AG04450 (cell line): Measurements from ENCODE around the gene MASP1. TPM values are rescaled to one million over a fixed set of nuclear protein-coding genes. Genes with fewer than 3 reads are reported as not detected.

ENCODE experiments used
- CTCF ChIA-PET: fragments of 300-600, 350-600 bp; formaldehyde crosslinking; extraction: SDS; loops from one replicate; lab custom pipeline; 2022; ENCODE audit warnings: antibody characterized with exemption, inconsistent platforms; lab: Charles Lee
- POLR2A ChIA-PET: fragments of 350-600 bp; formaldehyde crosslinking; extraction: SDS; loops from one replicate; lab custom pipeline; 2021; ENCODE audit warnings: antibody characterized with exemption, inconsistent platforms; lab: Yijun Ruan, JAX
- DNase-seq: peaks from one replicate; pipeline ENCODE4 v3.0.0-alpha.2; 2011; ENCODE audit warnings: low read depth, low spot score
- H3K27ac ChIP-seq: one replicate; pipeline ENCODE4 v1.5.1; 2012; ENCODE audit warnings: low read depth, low read length, control low read depth
- H3K27me3 ChIP-seq: one replicate; pipeline ENCODE4 v1.6.0; 2012; ENCODE audit warnings: low read length; ENCODE audit not compliant: control insufficient read depth, insufficient read depth
- H3K4me3 ChIP-seq: 2 replicates; pipeline ENCODE4 v1.5.1; 2011; ENCODE audit warnings: mild to moderate bottlenecking, low read depth, low read length, control low read depth
- H3K9me3 ChIP-seq: 2 replicates; pipeline ENCODE4 v1.5.1; 2012; ENCODE audit warnings: low read length; ENCODE audit not compliant: control insufficient read depth, insufficient read depth
- polyA plus RNA-seq: library from polyadenylated mRNA; depleted of rRNA; stranded (reverse); fragments of >200 nt; gene quantifications from 2 replicates; pipeline ENCODE4 v1.2.3, GENCODE V29; 2011
- TF ChIP-seq, protein P1 (sequence below): IDR thresholded peaks from 2 replicates; pipeline ENCODE4 v1.5.1; 2011; ENCODE audit warnings: low read depth, low read length, control low read depth, inconsistent platforms

Gene MASP1
- polyA plus RNA-seq, 1 experiment: 80.7 TPM

GRCh38 chr3:187292181-187292580 lies 644 bp upstream of the MASP1 start:
- CTCF ChIA-PET: interaction anchor here (0.6 to 7.0 kb wide), 4 partner anchors 26 to 179 kb away, joined by 3 to 54 read pairs (median 3); partner anchors contain the start of gene RPL39L
- TF ChIP-seq, protein P1, sequence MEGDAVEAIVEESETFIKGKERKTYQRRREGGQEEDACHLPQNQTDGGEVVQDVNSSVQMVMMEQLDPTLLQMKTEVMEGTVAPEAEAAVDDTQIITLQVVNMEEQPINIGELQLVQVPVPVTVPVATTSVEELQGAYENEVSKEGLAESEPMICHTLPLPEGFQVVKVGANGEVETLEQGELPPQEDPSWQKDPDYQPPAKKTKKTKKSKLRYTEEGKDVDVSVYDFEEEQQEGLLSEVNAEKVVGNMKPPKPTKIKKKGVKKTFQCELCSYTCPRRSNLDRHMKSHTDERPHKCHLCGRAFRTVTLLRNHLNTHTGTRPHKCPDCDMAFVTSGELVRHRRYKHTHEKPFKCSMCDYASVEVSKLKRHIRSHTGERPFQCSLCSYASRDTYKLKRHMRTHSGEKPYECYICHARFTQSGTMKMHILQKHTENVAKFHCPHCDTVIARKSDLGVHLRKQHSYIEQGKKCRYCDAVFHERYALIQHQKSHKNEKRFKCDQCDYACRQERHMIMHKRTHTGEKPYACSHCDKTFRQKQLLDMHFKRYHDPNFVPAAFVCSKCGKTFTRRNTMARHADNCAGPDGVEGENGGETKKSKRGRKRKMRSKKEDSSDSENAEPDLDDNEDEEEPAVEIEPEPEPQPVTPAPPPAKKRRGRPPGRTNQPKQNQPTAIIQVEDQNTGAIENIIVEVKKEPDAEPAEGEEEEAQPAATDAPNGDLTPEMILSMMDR: no peak
- no peaks in the 10 kb centered on the region for H3K9me3 ChIP-seq
- H3K27me3 ChIP-seq: no peaks in the 10 kb centered on the region
- POLR2A ChIA-PET: interaction anchor here (1.2 kb wide), 2 partner anchors 11 to 44 kb away, joined by 3 read pairs; no protein-coding TSS in a partner anchor
- peak overlapping the region; percentile 73 for H3K4me3 ChIP-seq
- no peak for DNase-seq
- no peak overlapping the region for H3K27ac ChIP-seq

DNA sequence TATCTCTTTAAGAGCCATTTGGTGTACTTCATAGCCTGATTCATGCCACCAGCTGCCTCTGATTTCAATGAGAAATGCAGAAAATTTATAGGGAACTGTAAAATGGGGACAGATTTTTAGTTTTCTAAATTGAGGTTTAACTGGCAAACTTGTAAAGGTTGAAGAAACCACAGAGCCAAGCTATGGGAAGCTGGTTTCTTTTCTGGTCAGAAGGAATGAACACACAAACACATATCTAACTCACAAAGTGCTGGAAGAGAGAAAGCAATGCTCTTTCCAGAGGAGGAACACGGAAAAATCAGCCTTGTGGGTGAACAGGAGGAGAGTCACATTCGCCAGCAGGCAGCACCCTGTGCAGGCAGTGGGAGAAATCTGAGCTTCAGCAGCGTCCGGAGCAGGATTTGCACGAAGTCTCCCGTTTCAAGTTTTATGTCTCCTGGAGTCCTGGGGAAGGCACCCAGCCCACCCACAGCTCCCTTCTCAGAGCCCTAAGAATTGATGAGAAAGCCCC lies 481 bp downstream of the MASP1 start:
- CTCF ChIA-PET: interaction anchor here (1.1 to 7.0 kb wide), 3 partner anchors 27 to 388 kb away, joined by 8 to 54 read pairs (median 9); no protein-coding TSS in a partner anchor
- POLR2A ChIA-PET: interaction anchor here (1.2 kb wide), 1 partner anchor 10 kb away, joined by 3 read pairs; no protein-coding TSS in a partner anchor
- H3K27ac ChIP-seq: peak overlapping the region; percentile 47

DNA sequence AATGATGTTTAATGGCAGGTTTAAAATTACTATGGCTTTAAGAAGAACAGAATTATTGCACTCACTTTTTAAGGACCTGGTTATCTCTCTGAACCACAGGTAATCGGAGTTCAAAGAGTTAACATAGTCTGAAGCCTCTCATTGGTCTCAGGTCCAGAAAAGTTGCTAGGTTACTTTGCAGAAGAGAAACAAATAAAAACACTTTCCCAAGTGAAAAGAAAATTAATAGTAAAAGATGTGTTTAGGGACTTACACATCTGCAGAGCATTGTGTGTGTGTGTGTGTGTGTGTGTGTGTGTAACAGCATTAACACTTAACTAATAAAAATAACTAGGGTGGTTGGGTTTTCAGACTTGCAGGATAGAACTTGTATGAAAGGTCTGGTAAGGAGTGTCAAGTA lies 1.0 kb downstream of the MASP1 start:
- ChIA-PET POLR2A (no interaction called here), CTCF (interaction anchor here (1.1 to 7.0 kb wide), 3 partner anchors 28 to 389 kb away, joined by 8 to 54 read pairs (median 9); no protein-coding TSS in a partner anchor)
- Histone ChIP-seq H3K9me3 (no peaks in the 10 kb centered on the region), H3K27ac (no peak overlapping the region), H3K4me3 (peak overlapping the region; percentile 73), H3K27me3 (no peaks in the 10 kb centered on the region)
- TF ChIP-seq, protein P1: no peak
- DNase-seq: no peak

More for the DNA sequence above, 481 bp downstream of the MASP1 start:
- Histone ChIP-seq H3K27me3 (no peaks in the 10 kb centered on the region), H3K4me3 (peak overlapping the region; percentile 73), H3K9me3 (no peaks in the 10 kb centered on the region)
- TF ChIP-seq, protein P1: no peak
- peak; percentile 24 for DNase-seq

GRCh38 chr3:187288855-187289605 lies 2.5 kb downstream of the MASP1 start:
- H3K4me3 ChIP-seq: no peak overlapping the region; the same call in 1 of the 2 replicates
- DNase-seq: no peak
- CTCF ChIA-PET: interaction anchor here (0.8 to 1.9 kb wide), 5 partner anchors 29 to 390 kb away, joined by 3 to 10 read pairs (median 4); no protein-coding TSS in a partner anchor
- POLR2A ChIA-PET: no interaction called here
- H3K27ac ChIP-seq: no peak overlapping the region
- no peaks in the 10 kb centered on the region for H3K27me3 ChIP-seq
- TF ChIP-seq, protein P1: no peak
- H3K9me3 ChIP-seq: no peaks in the 10 kb centered on the region
